ENCODE measurements around the gene MMS19. TPM values are rescaled to one million over a fixed set of nuclear protein-coding genes. Genes with fewer than 3 reads are reported as not detected.
"Not testable (repeated sequence)": the region's sequence is repeated elsewhere in the genome, so short reads cannot be mapped to it uniquely, and the experiment has no call there.

MMS19 gene
- total RNA-seq, 1 experiment from 2014 or later: 63.2 TPM

DNA sequence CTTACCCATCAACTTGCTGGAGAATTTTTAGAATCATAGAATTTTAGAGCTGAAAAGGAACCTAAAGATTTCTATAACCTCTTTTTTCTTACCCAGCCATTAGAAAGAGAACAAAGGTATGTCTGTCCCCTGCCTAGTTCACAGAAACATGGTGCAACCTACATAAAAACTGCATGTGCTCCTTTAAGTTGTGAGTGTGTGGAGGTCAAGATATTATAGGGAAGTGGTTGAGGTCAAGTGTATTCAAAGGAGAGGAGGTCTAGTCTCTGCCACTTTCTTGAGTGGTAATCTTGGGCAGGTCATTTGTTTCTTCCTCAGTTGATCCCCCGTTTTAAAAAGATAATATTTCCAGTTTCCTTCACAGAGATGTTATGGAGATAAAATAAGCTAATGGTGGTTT lies 6.9 kb upstream of the MMS19 start:
- DNase-seq (ENCODE audit: extremely low read depth, low read depth): no peak

DNA sequence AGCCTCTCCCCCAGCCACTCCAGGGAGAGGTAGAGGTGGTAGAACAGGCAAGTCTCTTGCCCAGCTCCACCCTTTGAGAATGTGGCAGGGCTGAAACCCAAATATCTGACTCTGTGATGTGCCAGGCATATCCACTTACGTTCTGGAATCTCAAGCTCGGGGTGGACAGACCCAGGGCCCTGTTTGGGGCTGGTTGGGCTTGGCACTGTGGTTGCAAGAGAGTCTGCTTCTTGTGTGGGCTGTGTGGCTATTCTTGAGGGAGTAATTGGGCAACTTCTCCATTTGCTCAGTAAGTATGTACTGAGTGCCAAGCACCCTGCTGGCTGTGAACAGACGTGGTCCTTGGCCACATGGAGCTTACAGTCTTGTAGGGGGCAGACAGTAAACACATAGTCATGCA lies 5.2 kb upstream of the MMS19 start:
- no peak for DNase-seq (ENCODE audit: extremely low read depth, low read depth)

DNA sequence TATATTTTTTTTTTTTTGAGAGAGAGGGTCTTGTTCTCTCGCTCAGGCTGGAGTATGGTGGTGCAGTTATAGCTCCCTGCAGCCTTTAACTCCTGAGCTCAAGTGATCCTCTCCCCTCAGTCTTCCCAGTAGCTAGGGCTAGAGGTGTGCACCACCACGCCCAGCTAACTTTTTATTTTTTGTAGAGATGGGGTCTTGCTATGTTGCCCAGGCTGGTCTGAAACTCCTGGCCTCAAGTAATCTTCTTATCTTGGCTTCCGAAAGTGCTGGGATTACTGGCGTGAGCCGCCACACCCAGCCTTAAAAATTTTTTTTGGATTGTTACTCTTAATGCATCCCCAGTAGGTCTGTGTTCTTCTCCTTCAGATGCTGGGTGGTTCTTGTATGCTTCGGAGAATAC lies 4.7 kb upstream of the MMS19 start:
- no peak for DNase-seq (ENCODE audit: extremely low read depth, low read depth)

DNA sequence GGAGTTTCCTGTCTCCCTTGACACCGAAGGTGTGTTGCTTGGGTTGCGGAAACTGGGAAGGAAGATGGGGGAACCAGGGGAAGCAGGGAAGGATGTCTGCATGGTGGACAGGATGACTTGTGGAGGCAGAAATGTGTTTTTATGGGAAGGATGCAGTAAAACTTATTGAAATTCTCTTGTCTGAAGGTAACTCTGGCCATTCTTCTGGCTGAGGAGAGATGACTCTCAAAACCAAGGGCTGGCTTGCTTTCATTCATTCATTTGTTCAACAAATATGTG lies 2.0 kb upstream of the MMS19 start:
- no peak for DNase-seq (ENCODE audit: extremely low read depth, low read depth)

DNA sequence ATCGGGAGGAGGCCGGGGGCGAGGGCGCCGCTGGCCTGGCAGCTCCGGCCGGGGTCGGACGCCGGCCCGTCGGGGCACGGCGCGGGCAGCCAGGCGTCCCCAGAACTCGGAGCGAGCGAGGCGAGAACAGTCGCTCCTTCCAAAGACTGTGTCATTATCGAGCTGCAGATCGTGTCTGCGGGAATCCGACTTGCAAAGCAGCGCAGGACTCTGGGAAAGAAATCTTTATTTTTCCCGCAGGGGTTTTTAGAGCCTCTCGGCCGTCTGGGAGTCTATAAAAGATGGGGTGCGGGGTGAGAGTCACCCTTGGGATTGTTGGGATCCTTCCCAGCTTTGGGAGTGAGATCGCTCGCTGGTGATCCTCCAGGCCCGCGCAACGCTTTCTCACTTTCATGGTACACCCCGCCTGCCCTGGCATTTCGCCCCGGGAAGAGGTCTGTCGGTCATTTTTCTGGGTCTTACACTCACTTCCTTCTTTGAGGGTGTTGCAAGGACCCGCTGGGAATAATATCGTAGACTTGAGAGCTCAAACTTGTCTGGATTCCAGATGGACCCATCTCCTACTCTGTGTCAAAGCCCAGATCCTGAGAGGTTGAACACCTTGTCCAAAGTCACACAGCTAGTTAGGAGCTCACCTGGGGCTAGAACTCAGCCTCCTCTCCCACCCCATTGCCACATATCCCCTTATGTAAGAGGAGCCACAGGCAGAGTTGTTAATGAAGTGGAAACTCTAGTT lies 1.5 kb upstream of the MMS19 start:
- DNase-seq (ENCODE audit: extremely low read depth, low read depth): no peak

DNA sequence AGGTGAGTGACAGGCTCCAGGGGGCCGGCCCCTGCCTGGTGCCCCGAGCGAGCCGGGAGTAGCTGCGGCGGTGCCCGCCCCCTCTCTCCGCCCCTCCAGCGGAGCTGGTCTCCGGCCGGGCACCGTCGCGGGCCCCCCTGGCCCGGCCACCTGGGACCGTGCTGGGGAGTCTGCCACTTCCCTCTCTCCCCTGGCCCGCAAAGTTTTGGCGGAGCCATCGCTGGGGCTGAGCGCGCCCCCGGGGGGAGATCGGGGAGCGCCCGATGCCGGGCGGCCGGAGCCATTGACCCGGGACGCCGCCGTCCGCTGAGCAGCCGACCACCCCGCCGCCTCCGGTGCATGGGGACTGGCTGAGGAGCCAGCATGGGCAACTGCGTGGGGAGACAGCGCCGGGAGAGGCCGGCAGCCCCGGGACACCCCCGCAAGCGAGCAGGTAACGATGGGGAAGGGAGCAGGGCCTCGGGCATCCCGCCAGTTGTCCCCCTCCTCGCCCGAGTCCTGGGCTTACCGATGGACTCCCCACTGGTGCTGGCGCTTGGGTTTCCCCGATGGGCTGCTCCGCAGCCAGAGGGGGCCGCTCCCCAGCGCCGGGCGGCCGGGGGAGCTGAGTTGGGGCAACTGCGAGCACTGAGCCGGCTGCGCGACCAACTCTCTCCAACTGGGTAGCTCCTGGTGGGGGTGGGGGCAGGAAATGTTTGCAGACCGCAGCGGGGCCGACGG lies 779 bp upstream of the MMS19 start, which contains the start of gene UBTD1:
UBTD1 (plus strand) TSS at position 84 of the 720 bp plus-strand sequence; CDS start at position 364, 280 bp downstream.
- no peak for DNase-seq (ENCODE audit: extremely low read depth, low read depth)

DNA sequence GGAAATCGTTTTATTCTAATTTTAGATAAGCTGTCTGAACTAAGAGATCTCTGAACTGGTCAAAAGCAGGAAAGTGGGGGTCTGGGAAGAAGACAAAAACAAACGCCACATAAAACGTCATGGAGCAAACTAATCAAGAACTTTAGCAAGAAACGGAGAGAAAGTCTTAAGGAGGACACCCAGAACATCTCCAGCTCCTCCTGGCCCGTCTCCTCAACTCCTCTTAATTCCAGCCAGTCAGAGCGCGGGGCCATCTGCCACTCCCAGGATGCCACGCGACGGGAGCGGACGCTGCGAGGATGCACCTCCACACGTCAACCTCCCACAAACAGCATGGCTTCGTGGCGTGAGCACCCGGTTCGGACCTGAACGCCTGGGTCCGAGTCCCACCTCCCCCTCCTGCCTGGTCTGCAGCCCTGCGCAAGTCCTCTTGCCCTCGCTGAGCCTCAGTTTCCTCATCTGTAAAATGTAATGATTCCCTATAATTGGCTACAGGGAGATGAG lies 598 bp downstream of the MMS19 start:
- DNase-seq (ENCODE audit: extremely low read depth, low read depth): peak; percentile 73

DNA sequence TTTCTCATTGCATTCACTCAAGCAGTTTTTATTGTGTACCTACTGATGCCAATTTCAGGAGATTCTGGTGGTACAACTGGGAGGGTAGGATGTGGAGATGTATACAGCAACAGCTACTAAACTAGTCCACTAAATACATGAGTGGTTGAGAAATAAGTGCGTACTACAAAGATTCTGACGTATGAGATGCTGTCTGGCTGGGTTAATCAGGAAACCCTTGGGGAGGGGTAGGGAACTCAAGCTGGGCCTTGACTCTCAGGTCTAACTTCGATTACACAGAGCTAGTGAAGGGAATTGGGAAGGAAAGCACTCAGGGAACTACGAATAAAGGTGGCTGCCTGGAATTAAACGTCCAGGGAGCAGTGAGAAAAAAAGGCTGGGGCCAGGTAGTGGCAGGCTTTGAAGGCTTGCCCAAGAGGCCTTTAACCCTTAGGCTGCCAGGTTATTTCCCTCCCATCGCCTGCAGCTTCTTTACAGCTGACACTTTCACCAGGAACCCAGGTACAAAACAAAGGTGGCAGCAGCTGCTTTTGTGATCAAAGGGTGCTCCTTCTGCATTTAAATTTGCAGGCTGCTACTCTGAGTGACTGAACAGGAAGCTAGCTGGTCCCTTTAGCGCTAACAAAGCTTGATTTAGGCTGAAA lies 3.2 kb downstream of the MMS19 start:
- DNase-seq (ENCODE audit: extremely low read depth, low read depth): no peak

DNA sequence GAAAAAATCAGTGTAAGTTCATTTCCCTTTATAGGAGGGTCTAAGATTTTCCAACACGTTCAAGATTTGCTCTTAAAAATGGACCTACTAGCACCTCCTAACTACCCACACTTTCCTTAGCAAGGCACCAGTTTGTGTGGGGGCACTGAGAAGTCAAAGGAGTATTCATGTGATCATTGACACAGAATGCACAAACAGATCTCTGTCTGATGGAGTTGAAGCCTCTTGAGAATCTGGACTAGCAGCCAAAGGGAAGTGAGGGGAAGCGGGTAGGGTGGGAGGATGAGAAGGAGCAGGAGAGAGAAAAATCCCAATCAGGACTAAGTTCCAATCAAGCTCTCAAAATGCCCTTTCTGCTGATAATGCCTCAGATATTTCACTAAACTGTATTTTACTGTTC lies 4.1 kb downstream of the MMS19 start:
- no peak for DNase-seq (ENCODE audit: extremely low read depth, low read depth)

DNA sequence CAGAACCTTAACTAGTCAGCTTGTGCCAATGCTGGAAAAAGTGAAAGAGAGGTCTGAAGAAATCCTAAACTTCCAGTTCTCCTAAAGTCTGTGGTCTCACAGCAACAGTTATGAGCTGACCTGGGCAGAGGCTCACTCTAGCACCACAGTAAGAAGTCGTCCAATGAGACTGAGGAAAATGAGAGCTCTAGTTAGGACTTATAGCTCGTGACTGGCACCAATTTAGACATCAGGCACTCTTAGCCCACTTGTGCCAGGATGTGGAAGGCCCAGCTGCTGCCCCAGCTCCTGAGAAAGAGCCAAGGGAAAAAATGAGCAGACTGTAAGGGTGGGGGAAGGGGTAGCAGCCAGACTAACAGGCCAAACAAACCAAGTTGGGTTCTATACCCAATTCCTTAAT lies 7.6 kb downstream of the MMS19 start:
- no peak for DNase-seq (ENCODE audit: extremely low read depth, low read depth)

DNA sequence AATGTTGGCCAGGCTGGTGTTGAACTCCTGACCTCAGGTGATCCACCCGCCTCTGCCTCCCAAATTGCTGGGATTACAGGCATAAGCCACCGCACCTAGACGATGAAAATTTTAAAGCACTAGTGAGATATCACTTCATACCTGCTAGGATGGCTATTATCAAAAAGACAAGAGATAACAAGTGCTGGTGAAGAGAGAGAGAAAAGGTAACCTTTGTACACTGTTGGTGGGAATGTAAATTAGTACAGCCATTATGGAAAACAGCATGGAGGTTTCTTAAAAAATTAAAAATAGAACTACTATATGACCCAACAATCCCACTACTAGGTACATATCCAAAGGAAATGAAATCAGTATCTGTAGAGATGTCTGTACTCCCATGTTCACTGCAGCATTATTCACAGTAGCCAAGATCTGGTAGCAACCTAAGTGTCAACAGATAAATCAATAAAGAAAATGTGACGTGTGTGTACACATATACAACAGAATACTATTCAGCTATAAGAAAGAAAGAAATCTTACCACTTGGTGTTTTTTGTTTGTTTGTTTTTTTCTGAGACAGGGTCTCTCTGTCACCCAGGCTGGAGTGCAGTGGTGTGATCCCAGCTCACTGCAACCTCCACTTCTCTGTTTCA lies 12.5 kb downstream of the MMS19 start:
- DNase-seq (ENCODE audit: extremely low read depth, low read depth): no peak

DNA sequence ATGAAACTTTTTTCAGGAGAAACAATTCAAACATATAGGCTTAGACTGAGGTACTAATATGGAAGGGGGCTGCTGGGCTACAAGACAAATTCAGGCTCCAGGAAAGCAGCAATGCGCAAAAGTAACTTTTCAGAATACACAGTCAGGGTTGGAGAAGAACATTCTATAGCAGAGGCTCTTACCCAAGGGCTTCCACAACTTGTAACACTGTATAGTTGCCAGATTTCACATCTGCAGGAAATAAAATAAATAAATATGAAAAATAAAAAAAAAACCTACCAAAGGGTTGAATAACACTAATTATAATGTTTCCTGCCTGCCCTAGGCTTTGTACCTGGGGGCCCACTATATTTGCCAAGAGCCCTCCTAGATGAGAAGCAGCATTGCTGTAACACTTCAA lies 14.3 kb downstream of the MMS19 start:
- DNase-seq (ENCODE audit: extremely low read depth, low read depth): no peak

DNA sequence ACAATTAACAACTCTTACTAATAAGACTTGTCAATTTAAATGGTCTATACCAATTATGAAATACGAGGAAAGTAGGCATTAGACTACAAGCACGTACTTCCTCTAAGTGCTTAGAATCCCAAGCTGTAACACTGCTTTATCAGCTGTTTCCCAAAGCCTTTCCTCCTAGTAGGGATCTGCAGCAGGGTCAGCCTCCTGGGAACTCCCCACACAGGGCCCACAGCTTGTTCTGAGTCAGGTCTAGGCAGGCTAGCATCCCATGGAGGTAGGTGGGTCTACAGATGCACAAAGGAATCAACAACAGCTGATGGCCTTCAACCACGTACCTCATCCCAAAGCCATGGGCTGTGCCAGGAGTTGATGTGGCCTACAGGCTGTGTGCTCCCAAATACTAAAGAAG lies 14.7 kb downstream of the MMS19 start:
- DNase-seq (ENCODE audit: extremely low read depth, low read depth): no peak

DNA sequence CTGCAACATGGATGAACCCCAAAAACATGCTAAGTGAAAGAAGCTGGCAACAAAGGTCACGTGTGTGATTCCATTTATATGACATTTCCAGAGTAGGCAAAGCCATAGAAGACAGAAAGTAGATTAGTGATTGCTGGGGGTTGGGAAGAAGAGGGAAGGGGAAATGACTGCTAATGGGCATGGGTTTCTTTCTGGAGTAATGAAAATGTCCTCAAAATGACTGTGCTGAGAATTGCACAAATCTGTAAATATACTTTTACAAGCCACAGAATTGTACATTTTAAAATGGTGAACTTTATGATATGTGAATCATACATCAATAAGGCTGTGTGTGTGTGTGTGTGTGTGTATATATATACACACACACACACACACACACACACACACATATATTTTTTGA lies 15.8 kb downstream of the MMS19 start:
- no peak for DNase-seq (ENCODE audit: extremely low read depth, low read depth)

DNA sequence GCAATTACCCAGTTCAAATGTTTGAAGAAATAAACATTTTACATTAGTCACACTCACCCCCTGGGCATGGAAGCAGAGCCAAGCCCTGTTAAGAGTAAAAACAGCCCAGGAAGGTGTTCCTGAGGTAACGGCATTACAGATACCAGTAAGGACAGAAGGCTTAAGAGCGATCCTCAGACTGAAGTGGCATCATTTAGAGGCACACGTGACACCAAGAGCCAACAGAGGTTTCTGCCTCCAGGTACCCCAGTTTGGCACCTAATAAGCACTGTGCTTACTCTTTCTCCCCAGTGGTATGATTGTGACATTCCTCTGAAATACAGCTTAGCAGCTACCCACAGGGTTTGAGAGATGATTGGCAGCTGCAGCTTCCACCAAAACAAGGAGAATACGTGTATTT lies 17.2 kb downstream of the MMS19 start:
- DNase-seq (ENCODE audit: extremely low read depth, low read depth): no peak

DNA sequence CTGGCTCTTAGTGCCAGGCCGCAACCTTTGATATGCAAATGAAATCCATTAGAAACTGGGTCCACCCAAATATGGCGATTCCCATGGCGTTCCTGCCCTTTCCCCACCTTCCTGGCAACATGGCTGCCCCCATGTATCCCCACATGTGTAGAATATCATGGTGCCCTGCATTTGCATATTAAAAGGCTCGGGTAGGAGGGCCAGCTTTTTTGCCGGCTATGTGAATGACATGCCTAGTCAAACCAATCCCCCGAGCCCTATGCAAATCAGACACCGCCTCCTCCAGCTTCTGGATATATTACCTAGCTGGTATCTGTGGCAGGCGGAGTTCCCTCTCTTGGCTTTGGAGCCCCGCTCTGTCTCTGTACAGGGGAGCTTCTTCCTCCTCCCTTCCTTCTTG lies 18.3 kb downstream of the MMS19 start:
- no peak for DNase-seq (ENCODE audit: extremely low read depth, low read depth)

DNA sequence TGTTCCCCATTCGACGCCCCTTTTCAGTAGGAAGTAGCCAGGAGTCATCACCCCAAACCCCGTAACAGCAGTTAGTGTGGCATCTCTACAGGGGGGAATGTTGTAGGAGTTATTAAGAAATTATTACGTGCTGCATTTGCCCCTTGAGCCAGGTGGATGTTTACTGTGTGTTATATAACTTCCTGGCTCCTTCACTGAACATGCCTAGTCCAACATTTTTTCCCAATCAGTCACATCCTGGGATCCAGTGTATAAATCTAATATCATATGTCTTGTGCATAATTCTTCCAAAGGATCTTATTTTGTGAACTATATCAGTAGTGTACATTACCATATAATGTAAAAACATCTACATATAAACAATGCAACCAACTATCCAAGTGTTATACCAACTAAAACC lies 18.8 kb downstream of the MMS19 start:
- DNase-seq (ENCODE audit: extremely low read depth, low read depth): not testable (repeated sequence)

DNA sequence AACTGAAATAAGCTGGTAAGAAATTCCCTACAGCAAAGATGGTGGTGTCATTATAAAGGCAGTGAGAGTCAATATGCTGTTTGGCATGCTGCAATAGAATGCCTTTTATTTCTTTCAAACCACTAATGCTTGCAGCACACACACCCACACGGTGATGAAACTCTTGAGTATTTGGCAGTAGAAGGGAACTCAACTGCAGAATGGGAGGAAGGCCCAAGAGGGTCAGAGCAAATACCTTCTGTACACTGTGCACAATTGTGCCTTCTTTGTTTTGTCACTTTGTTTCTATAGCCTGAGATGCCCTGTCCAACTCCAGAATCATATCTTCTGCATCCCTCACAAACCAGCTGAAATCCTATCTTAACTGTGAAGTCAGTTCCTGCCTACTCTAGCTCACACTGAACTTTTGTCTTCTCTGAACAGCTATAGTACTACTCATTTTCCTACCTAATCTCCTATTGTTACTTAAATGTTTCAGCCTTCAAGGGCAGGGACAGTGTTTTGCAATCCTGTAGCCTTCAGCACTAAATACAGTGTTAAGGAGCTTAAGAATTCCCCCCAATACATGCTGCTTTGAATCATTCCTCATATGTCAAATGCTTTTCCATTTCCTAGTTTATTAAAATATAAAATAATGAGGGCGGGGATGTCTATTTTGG lies 22.2 kb downstream of the MMS19 start:
- DNase-seq (ENCODE audit: extremely low read depth, low read depth): no peak

DNA sequence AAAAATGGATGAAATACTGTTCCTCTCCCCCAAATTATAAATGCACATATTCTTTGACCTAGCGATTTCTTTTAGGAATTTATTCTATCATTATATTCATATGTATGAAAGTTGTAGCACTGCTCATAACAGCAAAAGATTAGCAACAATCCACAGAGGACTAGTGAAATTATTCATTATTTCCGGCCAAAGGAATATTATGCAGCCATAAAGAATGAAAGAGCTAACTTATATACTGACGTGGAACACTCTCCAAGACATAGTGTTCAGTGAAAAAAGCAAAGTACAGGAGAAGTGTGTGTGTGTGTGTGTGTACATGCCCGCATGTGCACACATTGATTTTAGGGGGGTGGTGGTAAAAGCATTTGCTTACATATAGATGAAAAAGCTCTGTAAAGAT lies 23.3 kb downstream of the MMS19 start:
- no peak for DNase-seq (ENCODE audit: extremely low read depth, low read depth)

DNA sequence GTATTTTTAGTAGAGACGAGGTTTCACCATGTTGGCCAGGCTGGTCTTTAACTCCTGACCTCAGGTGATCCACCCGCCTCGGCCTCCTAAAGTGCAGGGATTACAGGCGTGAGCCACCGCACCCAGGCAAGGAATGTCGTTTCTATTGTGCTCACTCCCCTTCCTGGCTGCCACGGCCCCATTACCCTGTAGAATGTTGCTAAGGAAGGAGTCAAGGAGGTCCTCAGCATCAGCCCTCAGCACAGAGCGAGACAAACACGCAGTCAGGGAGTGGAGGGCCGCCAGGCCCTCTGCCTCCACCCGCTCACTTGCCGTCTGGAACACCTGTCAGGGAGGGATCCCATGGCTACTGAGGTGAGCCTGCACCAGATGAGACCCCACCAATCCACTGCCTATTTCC lies 29.4 kb downstream of the MMS19 start:
- not testable (repeated sequence) for DNase-seq (ENCODE audit: extremely low read depth, low read depth)

DNA sequence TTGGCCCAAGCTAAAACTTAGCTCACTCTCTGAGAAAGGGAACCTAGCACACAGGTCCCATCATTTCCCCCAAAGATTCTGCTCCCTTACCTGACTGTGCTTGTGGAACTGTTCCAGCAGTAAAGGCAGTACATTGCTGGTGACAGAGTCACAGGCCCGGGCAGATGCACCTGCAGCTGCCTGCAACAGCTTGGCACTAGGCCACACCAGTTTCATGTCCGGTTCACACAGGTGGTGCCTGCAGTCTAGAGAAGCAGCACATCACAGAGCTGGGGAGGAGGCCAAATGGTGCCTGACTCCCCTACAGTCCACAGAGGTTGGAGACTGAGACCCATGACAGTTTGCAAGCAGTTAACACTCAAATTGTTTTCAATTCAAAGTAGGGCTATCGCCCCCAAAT lies 30.1 kb downstream of the MMS19 start:
- DNase-seq (ENCODE audit: extremely low read depth, low read depth): no peak
